Measurements from ENCODE around the gene SLC2A6. TPM values are rescaled to one million over a fixed set of nuclear protein-coding genes. Genes with fewer than 3 reads are reported as not detected.

The SLC2A6 gene
- total and polyA plus RNA-seq, 7 donors, result 1.2 to 2.7 (median 1.8) TPM

DNA sequence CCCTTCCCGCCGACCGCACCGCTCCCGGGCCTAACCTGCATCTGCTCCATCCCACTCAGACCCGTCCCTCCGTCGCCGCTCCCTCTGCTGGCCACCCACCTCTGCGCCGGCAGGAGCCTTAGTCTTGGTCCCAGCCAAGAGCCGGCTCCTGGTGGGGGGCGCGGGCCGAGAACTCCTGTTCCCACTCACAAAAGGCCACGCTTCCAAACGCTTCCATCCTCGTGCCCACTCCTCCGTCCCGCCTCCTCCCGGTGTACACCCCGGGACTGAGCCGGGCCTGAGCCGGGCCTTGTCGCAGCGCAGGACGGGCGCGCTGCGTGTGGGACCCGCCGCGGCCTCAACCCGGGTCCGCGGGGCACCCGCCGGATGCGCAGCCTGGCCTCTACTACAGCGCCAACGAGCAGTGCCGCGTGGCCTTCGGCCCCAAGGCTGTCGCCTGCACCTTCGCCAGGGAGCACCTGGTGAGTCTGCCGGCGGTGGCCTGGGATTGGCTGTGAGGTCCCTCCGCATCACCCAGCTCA, 49.2 kb downstream of the SLC2A6 start:
- intact Hi-C loops (cut with DNase I), result no loop called here
- 35 to 48% (median 38%) methylated on average over 46 to 49 of the region's 49 CpGs for WGBS, 3 donors
- Histone ChIP-seq H3K27ac (no peak overlapping the region), H3K4me1 (no peaks in the 10 kb centered on the region), H3K9me3 (no peaks in the 10 kb centered on the region), H3K27me3 (ENCODE audit: insufficient read depth in 3 of 3, low read length in 2 of 3) (peaks cover 0 to 12% (median 5%) of the 10 kb centered on the region in 3 donors), H3K4me3 (no peak overlapping the region), H3K36me3 (ENCODE audit: insufficient read depth in 1 of 2, low read depth in 1 of 2) (no peaks in the 10 kb centered on the region)
- DNase-seq (no peak), ATAC-seq (no peak)
- TF ChIP-seq, protein P1, sequence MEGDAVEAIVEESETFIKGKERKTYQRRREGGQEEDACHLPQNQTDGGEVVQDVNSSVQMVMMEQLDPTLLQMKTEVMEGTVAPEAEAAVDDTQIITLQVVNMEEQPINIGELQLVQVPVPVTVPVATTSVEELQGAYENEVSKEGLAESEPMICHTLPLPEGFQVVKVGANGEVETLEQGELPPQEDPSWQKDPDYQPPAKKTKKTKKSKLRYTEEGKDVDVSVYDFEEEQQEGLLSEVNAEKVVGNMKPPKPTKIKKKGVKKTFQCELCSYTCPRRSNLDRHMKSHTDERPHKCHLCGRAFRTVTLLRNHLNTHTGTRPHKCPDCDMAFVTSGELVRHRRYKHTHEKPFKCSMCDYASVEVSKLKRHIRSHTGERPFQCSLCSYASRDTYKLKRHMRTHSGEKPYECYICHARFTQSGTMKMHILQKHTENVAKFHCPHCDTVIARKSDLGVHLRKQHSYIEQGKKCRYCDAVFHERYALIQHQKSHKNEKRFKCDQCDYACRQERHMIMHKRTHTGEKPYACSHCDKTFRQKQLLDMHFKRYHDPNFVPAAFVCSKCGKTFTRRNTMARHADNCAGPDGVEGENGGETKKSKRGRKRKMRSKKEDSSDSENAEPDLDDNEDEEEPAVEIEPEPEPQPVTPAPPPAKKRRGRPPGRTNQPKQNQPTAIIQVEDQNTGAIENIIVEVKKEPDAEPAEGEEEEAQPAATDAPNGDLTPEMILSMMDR (IDR thresholded peaks at IDR 0.05), result no peak

DNA sequence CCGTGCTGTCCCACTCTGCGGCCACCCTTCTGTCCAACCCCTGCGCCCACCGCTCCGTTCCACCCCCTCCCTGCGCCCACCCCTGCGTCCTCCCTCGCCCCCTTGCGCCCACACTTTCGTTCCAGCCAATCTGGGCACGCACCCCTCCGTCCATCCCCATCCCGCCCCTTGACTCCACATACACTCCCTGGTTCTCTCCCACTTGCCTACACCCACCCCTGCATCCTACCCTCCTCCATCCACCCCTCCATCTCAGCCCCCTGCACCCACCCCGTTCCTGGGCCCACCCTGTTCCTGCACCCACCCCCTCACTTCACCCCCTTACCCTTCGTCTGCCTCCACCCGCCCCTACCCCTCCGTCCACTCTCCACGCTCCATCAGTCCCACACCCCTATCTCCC, 49.7 kb downstream of the SLC2A6 start:
- peaks cover 0 to 12% (median 5%) of the 10 kb centered on the region in 3 donors for H3K27me3 ChIP-seq (ENCODE audit: insufficient read depth in 3 of 3, low read length in 2 of 3)
- intact Hi-C loops (cut with DNase I), result no loop called here
- DNase-seq, result no peak
- no peaks in the 10 kb centered on the region for H3K36me3 ChIP-seq (ENCODE audit: insufficient read depth in 1 of 2, low read depth in 1 of 2)
- 18 to 27% (median 18%) methylated on average over 11 to 17 of the region's 18 CpGs for WGBS, 3 donors
- H3K9me3 ChIP-seq, result no peaks in the 10 kb centered on the region
- ATAC-seq, result no peak
- TF ChIP-seq, protein P1 (IDR thresholded peaks at IDR 0.05), result no peak
- H3K4me3 ChIP-seq, result no peak overlapping the region
- H3K4me1 ChIP-seq, result no peaks in the 10 kb centered on the region
- H3K27ac ChIP-seq, result no peak overlapping the region

DNA sequence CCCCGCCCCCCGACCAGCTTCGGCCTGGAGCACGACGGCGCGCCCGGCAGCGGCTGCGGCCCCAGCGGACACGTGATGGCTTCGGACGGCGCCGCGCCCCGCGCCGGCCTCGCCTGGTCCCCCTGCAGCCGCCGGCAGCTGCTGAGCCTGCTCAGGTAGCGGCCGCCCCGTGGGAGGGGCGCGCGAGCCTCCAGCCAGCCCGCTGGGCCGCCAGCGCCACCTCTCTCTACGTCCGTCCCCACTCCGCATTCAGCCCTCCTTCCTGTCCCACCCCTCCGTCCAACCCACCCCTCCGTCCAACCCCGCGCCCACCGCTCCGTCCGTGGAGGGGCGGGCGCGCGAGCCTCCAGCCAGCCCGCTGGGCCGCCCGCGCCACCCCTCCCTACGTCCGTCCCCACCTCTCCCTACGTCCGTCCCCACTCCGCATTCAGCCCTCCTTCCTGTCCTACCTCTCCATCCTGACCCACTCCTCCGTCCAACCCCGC, 50.2 kb downstream of the SLC2A6 start:
- Histone ChIP-seq H3K9me3 (no peaks in the 10 kb centered on the region), H3K36me3 (ENCODE audit: insufficient read depth in 1 of 2, low read depth in 1 of 2) (no peaks in the 10 kb centered on the region), H3K27ac (no peak overlapping the region), H3K4me1 (no peaks in the 10 kb centered on the region), H3K27me3 (ENCODE audit: insufficient read depth in 3 of 3, low read length in 2 of 3) (peaks cover 0 to 12% (median 5%) of the 10 kb centered on the region in 3 donors), H3K4me3 (peak overlapping the region; percentile 22)
- intact Hi-C loops (cut with DNase I), result no loop called here
- ATAC-seq, result no peak
- TF ChIP-seq, protein P1 (IDR thresholded peaks at IDR 0.05), result no peak
- no peak for DNase-seq
- WGBS, 3 donors, result 7 to 21% (median 9%) methylated on average over 20 to 57 of the region's 57 CpGs

DNA sequence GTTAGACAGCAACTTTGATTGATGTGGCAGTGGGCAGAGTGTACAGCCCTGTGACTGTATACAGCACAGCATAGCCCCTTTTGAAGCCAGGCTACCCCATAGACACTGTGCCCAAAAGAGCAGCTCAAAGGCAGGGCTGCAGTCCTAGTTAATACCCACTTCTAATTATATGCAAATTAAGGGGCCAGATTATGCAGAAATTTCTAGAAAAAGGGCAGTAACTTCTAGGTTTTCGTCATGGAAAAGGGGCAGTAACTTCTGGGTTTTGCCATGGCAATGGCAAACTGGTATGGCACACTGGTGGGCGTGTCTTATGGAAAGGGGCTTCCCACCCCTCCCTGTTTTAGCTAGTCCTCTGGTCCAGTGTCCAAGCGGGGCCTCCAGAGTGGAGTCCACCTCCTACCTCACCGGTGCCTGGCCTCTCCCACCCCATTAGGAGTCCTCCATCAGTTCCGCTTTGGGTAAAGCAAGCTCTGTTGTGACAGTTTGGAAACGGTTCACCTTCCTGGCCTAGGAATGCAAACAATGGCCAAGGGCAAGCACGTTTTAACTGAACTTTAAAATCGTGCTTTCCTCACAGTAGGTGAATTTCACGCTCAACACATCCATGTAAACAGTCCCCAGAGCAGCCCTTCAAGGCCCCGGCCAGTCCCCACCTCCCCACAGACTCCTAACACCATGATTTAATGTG, 51.1 kb downstream of the SLC2A6 start:
- Histone ChIP-seq H3K4me3 (no peak overlapping the region), H3K27ac (no peak overlapping the region), H3K27me3 (ENCODE audit: insufficient read depth in 3 of 3, low read length in 2 of 3) (peaks cover 0 to 12% (median 5%) of the 10 kb centered on the region in 3 donors), H3K4me1 (no peaks in the 10 kb centered on the region), H3K9me3 (no peaks in the 10 kb centered on the region), H3K36me3 (ENCODE audit: insufficient read depth in 1 of 2, low read depth in 1 of 2) (no peaks in the 10 kb centered on the region)
- DNase-seq (no peak), ATAC-seq (no peak)
- 61 to 66% (median 65%) methylated on average over 10 of the region's 10 CpGs for WGBS, 3 donors
- intact Hi-C loops (cut with DNase I), result no loop called here
- TF ChIP-seq, protein P1 (IDR thresholded peaks at IDR 0.05), result no peak

Measured in psoas muscle (tissue), 8 donors.